HepG2 (cell line): ENCODE results near the gene SPRYD3. TPM values are rescaled to one million over a fixed set of nuclear protein-coding genes. Genes with fewer than 3 reads are reported as not detected.

Source experiments
- ARNTL ChIP-seq: sonication (generic); formaldehyde crosslinking; IDR thresholded peaks from 2 replicates; pipeline ENCODE4 v1.4.0; 2020; ENCODE audit warnings: mild to moderate bottlenecking, missing genetic modification reagents
- CEBPB ChIP-seq: IDR thresholded peaks from 2 replicates; pipeline ENCODE4 v1.6.1; 2011; ENCODE audit warnings: low read depth, low read length, improper control_type of control experiment, borderline replicate concordance
- CTCF ChIP-seq: sonication (generic); formaldehyde crosslinking; IDR thresholded peaks from 2 replicates; pipeline ENCODE4 v1.5.0; 2020; ENCODE audit warnings: mild to moderate bottlenecking, missing genetic modification reagents, moderate library complexity
- DRAP1 ChIP-seq: IDR thresholded peaks from 2 replicates; pipeline ENCODE4 v1.6.1; 2016; ENCODE audit warnings: missing genetic modification reagents, missing compliant biosample characterization
- E2F2 ChIP-seq: sonication (generic); formaldehyde crosslinking; IDR thresholded peaks from 2 replicates; pipeline ENCODE4 v1.4.0; 2020; ENCODE audit warnings: missing genetic modification reagents, borderline replicate concordance
- HNF1B ChIP-seq: sonication (generic); formaldehyde crosslinking; IDR thresholded peaks from 2 replicates; pipeline ENCODE4 v1.5.1; 2020; ENCODE audit warnings: mild to moderate bottlenecking, moderate library complexity, missing genetic modification reagents
- HOXA3 ChIP-seq: sonication (generic); formaldehyde crosslinking; IDR thresholded peaks from 2 replicates; pipeline ENCODE4 v1.5.0; 2020; ENCODE audit warnings: missing genetic modification reagents
- MATR3 ChIP-seq: sonication (generic); formaldehyde crosslinking; IDR thresholded peaks from 2 replicates; pipeline ENCODE4 v1.4.0; 2020; ENCODE audit warnings: missing genetic modification reagents
- MED1 ChIP-seq: sonication (generic); formaldehyde crosslinking; IDR thresholded peaks from 2 replicates; pipeline ENCODE4 v1.4.0; 2020; ENCODE audit warnings: missing genetic modification reagents
- MEF2D ChIP-seq: sonication (generic); formaldehyde crosslinking; IDR thresholded peaks from 2 replicates; pipeline ENCODE4 v1.5.1; 2020; ENCODE audit warnings: mild to moderate bottlenecking, missing genetic modification reagents
- PHB2 ChIP-seq: fragments of 450-650 bp; IDR thresholded peaks from 2 replicates; pipeline ENCODE4 v1.6.1; 2018; ENCODE audit not compliant: partially characterized antibody
- RAD21 ChIP-seq: fragments of 450-650 bp; formaldehyde crosslinking; IDR thresholded peaks from 2 replicates; pipeline ENCODE4 v1.5.0; 2020; ENCODE audit warnings: mild to moderate bottlenecking
- SOX13 ChIP-seq, 3 experiments: fragments of 450-650 bp in 1 of 3; sonication (generic) in 1 of 3; formaldehyde crosslinking in 1 of 3; IDR thresholded peaks in 2 of 3; conservative IDR thresholded peaks in 1 of 3; 2 replicates each; pipeline versions ENCODE4 v1.5.0 to v1.6.1; 2016 to 2020; ENCODE audit warnings: antibody characterized with exemption in 1 of 3, mild to moderate bottlenecking in 1 of 3, missing compliant biosample characterization in 1 of 3, missing genetic modification reagents in 1 of 3, moderate library complexity in 1 of 3
- THRA ChIP-seq: sonication (generic); formaldehyde crosslinking; IDR thresholded peaks from 2 replicates; pipeline ENCODE4 v1.4.0; 2020; ENCODE audit warnings: missing genetic modification reagents, borderline replicate concordance
- XRCC5 ChIP-seq: fragments of 200-400 bp; formaldehyde crosslinking; optimal IDR thresholded peaks from 2 replicates; pipeline ENCODE3; 2017; ENCODE audit warnings: mild to moderate bottlenecking, low read length
- ZBTB7B ChIP-seq: sonication (generic); formaldehyde crosslinking; IDR thresholded peaks from 2 replicates; pipeline ENCODE4 v1.4.0; 2020; ENCODE audit warnings: missing genetic modification reagents
- ZNF580 ChIP-seq: IDR thresholded peaks from 2 replicates; pipeline ENCODE4 v1.6.1; 2016; ENCODE audit warnings: low read depth, borderline replicate concordance
- ZNF710 ChIP-seq: sonication (generic); formaldehyde crosslinking; IDR thresholded peaks from 2 replicates; pipeline ENCODE4 v1.5.0; 2020; ENCODE audit warnings: mild to moderate bottlenecking, missing genetic modification reagents, borderline replicate concordance
- polyA plus RNA-seq, 8 experiments: library from polyadenylated mRNA; depleted of rRNA in 3 of 8; stranded (reverse) in 7 of 8; unstranded in 1 of 8; fragments of >200 nt; fragmentation: Illumina TruSeq in 4 of 8; extraction: Trizol in 4 of 8; gene quantifications; 2 replicates each; pipeline versions ENCODE4 v1.2.1 to v1.2.3, GENCODE V29; 2011 to 2016; ENCODE audit warnings: low read depth in 4 of 8, missing spikeins in 1 of 8, mixed read lengths in 1 of 8; ENCODE audit not compliant: insufficient read depth in 1 of 8
- total RNA-seq, 5 experiments: library from RNA; depleted of rRNA; stranded (reverse); fragments of >200 nt; fragmentation: Illumina TruSeq; extraction: Trizol; gene quantifications; 2 replicates each; pipeline ENCODE4 v1.2.3, GENCODE V29; 2016; ENCODE audit warnings: low read depth in 1 of 5

The SPRYD3 gene
- total and polyA plus RNA-seq, 2 of the 13 experiments (the other 11 are each of a cell fraction or from before 2014, with no cell fraction given): 9.0 to 9.2 TPM

- TF ChIP-seq E2F2 (no peak), ZBTB7B (CRISPR knock-in tag) (peak; percentile 79), MATR3 (CRISPR knock-in tag) (no peak), ARNTL (CRISPR knock-in tag) (no peak), CTCF (CRISPR knock-in tag) (peak; percentile 89), MEF2D (CRISPR knock-in tag) (peak; percentile 24; the same call in 1 of the 2 replicates), HNF1B (peak; percentile 48; the same call in 1 of the 2 replicates), PHB2 (no peak), HOXA3 (CRISPR knock-in tag) (peak; percentile 16; the same call in 1 of the 2 replicates), DRAP1 (CRISPR knock-in tag) (peak; percentile 25; the same call in 1 of the 2 replicates), MED1 (peak; percentile 81), ZNF710 (CRISPR knock-in tag) (no peak), ZNF580 (CRISPR knock-in tag) (peak; percentile 57; the same call in 1 of the 2 replicates), RAD21 (CRISPR knock-in tag) (peak; percentile 89), CEBPB (no peak), SOX13 (IDR thresholded peaks at IDR 0.05) (no peak), SOX13 (CRISPR knock-in tag; conservative IDR thresholded peaks at IDR 0.05 in 1 of 2, IDR thresholded peaks at IDR 0.05 in 1 of 2) (peak in 1 of 2 experiments; percentile 35; a peak in 1 of 4 replicates), THRA (CRISPR knock-in tag) (peak; percentile 85; the same call in 1 of the 2 replicates), XRCC5 (peak; percentile 71)
Measured at GRCh38 chr12:53099071-53099882, 20.1 kb upstream of the SPRYD3 start (continued).
